Coronary artery (tissue), 2 donors: Measurements from ENCODE around the gene CAGE1.
"Not testable (repeated sequence)": the region's sequence is repeated elsewhere in the genome, so short reads cannot be mapped to it uniquely, and the experiment has no call there.

Source experiments
- DNase-seq: peaks from one replicate; pipeline ENCODE4 v3.0.0-alpha.2; 2017; ENCODE audit warnings: low spot score
- H3K27ac ChIP-seq, 2 donors: fragments of 200-600 bp; sonication (generic); one replicate each; pipeline ENCODE4 v1.5.1; 2016 to 2019
- H3K4me3 ChIP-seq: fragments of 200-600 bp; sonication (generic); 2 replicates; pipeline ENCODE4 v1.5.1; 2016; ENCODE audit warnings: mild to moderate bottlenecking, moderate library complexity
- CTCF ChIP-seq: fragments of 200-600 bp; sonication (generic); IDR thresholded peaks from one replicate; pipeline ENCODE4 v1.5.1; 2019; ENCODE audit warnings: antibody characterized with exemption

Gene CAGE1

DNA sequence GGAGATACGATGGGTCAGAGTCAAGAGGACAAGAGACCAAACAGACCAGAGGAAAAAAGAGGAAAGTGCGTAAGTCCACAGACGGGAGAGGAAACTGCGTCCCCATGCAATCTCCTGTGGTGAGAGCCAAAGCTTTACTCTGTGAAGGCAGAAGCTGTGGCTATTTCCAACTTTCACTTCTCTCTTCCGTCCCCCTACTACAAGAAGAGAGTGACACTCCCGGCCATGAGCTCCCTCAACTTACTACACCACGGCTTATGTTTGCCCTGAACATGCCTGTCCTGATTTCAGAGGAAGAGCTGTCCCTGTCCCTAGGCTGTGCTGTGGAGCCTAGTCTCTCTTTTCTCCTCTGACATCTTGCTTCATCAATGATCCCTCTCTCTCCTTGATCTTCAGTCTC lies 65.0 kb downstream of the CAGE1 start:
- no peak overlapping the region for H3K27ac ChIP-seq
- no peak overlapping the region for H3K4me3 ChIP-seq
- TF ChIP-seq CTCF: no peak
- no peak for DNase-seq

- DNase-seq: no peak
- no peak for TF ChIP-seq CTCF
- no peak overlapping the region for H3K27ac ChIP-seq
- H3K4me3 ChIP-seq: no peak overlapping the region
Measured at GRCh38 chr6:7323074-7323473, 66.5 kb downstream of the CAGE1 start.

DNA sequence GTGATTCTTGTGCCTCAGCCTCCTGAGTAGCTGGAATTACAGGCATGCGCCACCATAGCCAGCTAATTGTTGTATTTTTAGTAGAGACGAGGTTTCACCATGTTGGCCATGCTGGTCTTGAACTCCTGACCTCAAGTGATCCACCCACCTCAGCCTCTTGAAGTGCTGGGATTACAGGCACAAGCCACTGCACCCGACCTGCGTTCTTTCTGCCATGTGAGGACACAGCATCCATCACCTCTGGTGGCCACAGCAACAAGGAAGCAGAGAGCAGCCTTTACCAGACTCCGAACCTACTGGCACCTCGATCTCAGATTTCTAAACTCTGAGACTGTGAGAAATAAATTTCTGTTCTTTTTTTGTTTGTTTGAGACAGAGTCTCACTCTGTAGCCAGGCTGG lies 67.7 kb downstream of the CAGE1 start:
- not testable (repeated sequence) for DNase-seq, H3K4me3 ChIP-seq, H3K27ac ChIP-seq

DNA sequence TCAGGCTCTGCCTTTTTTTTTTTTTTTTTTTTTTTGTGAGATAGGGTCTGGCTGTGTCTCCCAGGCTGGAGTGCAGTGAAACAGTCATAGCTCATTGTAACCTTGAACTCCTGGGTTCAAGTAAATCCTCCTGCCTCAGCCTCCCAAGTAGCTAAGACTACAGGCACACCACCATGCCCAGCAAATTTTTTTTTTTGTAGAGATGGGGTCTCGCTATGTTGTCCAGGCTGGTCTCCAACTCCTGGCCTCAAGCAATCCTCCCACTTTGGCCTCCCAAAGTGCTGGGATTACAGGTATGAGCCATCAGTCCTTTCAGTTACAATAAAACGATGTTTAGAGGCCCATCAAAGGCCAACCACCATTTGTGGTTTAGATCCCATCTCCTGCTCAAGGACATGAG lies 70.1 kb downstream of the CAGE1 start:
- not testable (repeated sequence) for H3K27ac ChIP-seq, DNase-seq, H3K4me3 ChIP-seq

DNA sequence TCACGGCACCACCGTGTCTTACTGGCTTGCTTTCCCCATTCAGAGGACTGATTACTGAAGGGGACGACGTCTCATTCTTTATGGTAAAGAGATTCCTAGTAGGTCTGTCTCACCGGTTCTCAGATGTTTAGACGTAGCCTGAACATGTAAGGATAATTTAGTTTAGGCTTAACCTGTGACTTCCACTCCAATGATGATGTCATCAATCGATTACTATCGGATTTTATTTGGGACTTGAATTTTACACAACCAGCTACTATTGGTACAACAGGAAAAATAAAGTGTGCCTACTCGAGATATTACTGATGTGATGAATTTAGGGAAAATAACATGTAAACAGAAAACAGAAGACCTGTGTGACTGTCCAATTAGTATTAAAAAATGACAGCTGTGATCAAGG lies 72.0 kb downstream of the CAGE1 start:
- H3K27ac ChIP-seq: no peak overlapping the region
- no peak for DNase-seq
- no peak for TF ChIP-seq CTCF
- H3K4me3 ChIP-seq: no peak overlapping the region

- no peak for TF ChIP-seq CTCF
- H3K4me3 ChIP-seq: no peak overlapping the region
- DNase-seq: no peak
- no peak overlapping the region for H3K27ac ChIP-seq
Measured at GRCh38 chr6:7316658-7317533, 72.6 kb downstream of the CAGE1 start.

DNA sequence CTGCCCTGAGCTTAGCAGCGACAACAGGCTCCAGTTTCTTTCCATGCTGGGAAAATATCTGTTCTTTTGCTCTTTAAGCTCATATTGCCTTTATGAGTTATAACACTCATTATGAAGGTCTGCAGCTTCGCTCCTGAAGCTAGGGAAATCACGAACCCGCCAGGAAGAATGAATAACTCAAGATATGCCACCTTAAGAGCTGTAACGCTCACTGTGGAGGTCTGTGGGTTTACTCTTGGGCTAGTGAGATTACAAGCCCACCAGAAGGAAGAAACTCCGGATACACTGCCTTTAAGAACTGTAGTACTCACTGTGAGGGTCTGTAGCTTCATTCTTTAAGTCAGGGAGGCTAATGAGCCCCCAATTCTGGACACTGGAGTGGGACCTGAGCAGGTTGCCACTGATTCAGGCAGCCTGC lies 73.6 kb downstream of the CAGE1 start:
- Histone ChIP-seq H3K4me3 (no peak overlapping the region), H3K27ac (no peak overlapping the region)
- no peak for TF ChIP-seq CTCF
- no peak for DNase-seq

DNA sequence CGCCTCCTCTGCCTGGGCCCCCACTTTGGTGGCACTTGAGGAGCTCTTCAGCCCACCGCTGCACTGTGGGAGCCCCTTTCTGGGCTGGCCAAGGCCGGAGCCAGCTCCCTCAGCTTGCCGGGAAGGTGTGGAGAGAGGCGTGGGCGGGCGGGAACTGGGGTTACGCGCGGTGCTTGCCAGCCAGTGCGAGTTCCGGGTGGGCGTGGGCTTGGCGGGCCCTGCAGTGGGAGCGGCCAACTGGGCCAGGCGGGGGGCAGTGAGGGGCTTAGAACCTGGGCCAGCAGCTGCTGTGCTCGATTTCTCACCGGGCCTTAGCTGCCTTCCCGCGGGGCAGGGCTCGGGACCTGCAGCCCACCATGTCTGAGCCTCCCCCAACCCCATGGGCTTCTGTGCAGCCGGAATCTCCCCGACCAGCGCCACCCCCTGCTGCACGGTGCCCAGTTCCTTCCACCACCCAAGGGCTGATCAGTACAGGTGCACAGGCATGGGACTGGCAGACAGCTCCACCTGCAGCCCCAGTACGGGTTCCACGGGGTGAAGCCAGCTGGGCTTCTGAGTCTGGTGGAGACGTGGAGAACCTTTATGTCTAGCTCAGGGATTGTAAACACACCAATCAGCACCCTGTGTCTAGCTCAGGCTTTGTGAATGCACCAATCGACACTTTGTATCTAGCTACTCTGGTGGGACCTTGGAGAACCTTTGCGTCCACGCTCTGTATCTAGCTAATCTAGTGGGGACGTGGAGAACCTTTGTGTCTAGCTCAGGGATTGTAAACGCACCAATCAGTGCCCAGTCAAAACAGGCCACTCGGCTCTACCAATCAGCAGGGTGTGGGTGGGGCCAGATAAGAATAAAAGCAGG lies 74.2 kb downstream of the CAGE1 start:
- H3K4me3 ChIP-seq, DNase-seq, H3K27ac ChIP-seq: not testable (repeated sequence)
